HepG2 (cell line): ENCODE measurements around the gene BLOC1S1. TPM values are rescaled to one million over a fixed set of nuclear protein-coding genes. Genes with fewer than 3 reads are reported as not detected.

ENCODE experiments used
- AHR ChIP-seq: IDR thresholded peaks from 2 replicates; pipeline ENCODE4 v1.6.1; 2018; ENCODE audit warnings: missing genetic modification reagents, missing compliant biosample characterization
- HDAC2 ChIP-seq: sonication (generic); formaldehyde crosslinking; IDR thresholded peaks from 2 replicates; pipeline ENCODE4 v1.4.0; 2020; ENCODE audit warnings: missing genetic modification reagents
- NFRKB ChIP-seq: fragments of 450-650 bp; IDR thresholded peaks from 2 replicates; pipeline ENCODE4 v1.6.1; 2017
- NPAS2 ChIP-seq: sonication (generic); formaldehyde crosslinking; IDR thresholded peaks from 2 replicates; pipeline ENCODE4 v1.8.0; 2022; ENCODE audit warnings: mild to moderate bottlenecking, missing genetic modification reagents, borderline replicate concordance
- PTBP1 ChIP-seq: fragments of 200-400 bp; formaldehyde crosslinking; IDR thresholded peaks from 2 replicates; pipeline ENCODE4 v1.6.1; 2018; ENCODE audit warnings: low read length, low read depth; ENCODE audit not compliant: poor library complexity, severe bottlenecking
- TCF7L2 ChIP-seq: IDR thresholded peaks from 2 replicates; pipeline ENCODE4 v1.6.1; 2011; ENCODE audit warnings: mild to moderate bottlenecking, low read depth, low read length, moderate library complexity
- ZBTB7A ChIP-seq: sonication (generic); formaldehyde crosslinking; IDR thresholded peaks from 2 replicates; pipeline ENCODE4 v1.8.0; 2022; ENCODE audit warnings: mild to moderate bottlenecking, missing genetic modification reagents
- ZMYM2 ChIP-seq: sonication (generic); formaldehyde crosslinking; IDR thresholded peaks from 2 replicates; pipeline ENCODE4 v1.8.0; 2022; ENCODE audit warnings: mild to moderate bottlenecking, missing genetic modification reagents
- ZNF256 ChIP-seq: sonication (generic); formaldehyde crosslinking; conservative IDR thresholded peaks from 2 replicates; pipeline ENCODE4 v1.4.0; 2020; ENCODE audit warnings: missing genetic modification reagents
- ZNF367 ChIP-seq: sonication (generic); formaldehyde crosslinking; IDR thresholded peaks from 2 replicates; pipeline ENCODE4 v1.4.0; 2020; ENCODE audit warnings: missing genetic modification reagents, borderline replicate concordance
- ZNF501 ChIP-seq: sonication (generic); formaldehyde crosslinking; IDR thresholded peaks from 2 replicates; pipeline ENCODE4 v1.5.1; 2020; ENCODE audit warnings: mild to moderate bottlenecking, moderate library complexity, missing genetic modification reagents
- ZNF557 ChIP-seq: sonication (generic); formaldehyde crosslinking; IDR thresholded peaks from 2 replicates; pipeline ENCODE4 v1.4.0; 2020; ENCODE audit warnings: missing genetic modification reagents
- ZNF687 ChIP-seq: sonication (generic); formaldehyde crosslinking; IDR thresholded peaks from 2 replicates; pipeline ENCODE4 v1.5.1; 2020; ENCODE audit warnings: mild to moderate bottlenecking, missing genetic modification reagents, moderate library complexity
- ZNF816 ChIP-seq: sonication (generic); formaldehyde crosslinking; IDR thresholded peaks from 2 replicates; pipeline ENCODE4 v1.8.0; 2022; ENCODE audit warnings: missing genetic modification reagents, mild to moderate bottlenecking, borderline replicate concordance
- ZNF878 ChIP-seq: sonication (generic); formaldehyde crosslinking; IDR thresholded peaks from 2 replicates; pipeline ENCODE4 v1.8.1; 2023; ENCODE audit warnings: mild to moderate bottlenecking, missing genetic modification reagents, moderate library complexity
- polyA plus RNA-seq, 8 experiments: library from polyadenylated mRNA; depleted of rRNA in 3 of 8; stranded (reverse) in 7 of 8; unstranded in 1 of 8; fragments of >200 nt; fragmentation: Illumina TruSeq in 4 of 8; extraction: Trizol in 4 of 8; gene quantifications; 2 replicates each; pipeline versions ENCODE4 v1.2.1 to v1.2.3, GENCODE V29; 2011 to 2016; ENCODE audit warnings: low read depth in 4 of 8, missing spikeins in 1 of 8, mixed read lengths in 1 of 8; ENCODE audit not compliant: insufficient read depth in 1 of 8
- total RNA-seq, 5 experiments: library from RNA; depleted of rRNA; stranded (reverse); fragments of >200 nt; fragmentation: Illumina TruSeq; extraction: Trizol; gene quantifications; 2 replicates each; pipeline ENCODE4 v1.2.3, GENCODE V29; 2016; ENCODE audit warnings: low read depth in 1 of 5
- TF ChIP-seq, protein P1 (sequence below): sonication (generic); formaldehyde crosslinking; IDR thresholded peaks from 2 replicates; pipeline ENCODE4 v1.8.1; 2023; ENCODE audit warnings: mild to moderate bottlenecking, missing genetic modification reagents, borderline replicate concordance
- TF ChIP-seq, protein P2 (sequence below): IDR thresholded peaks from 2 replicates; pipeline ENCODE4 v1.6.1; 2016; ENCODE audit warnings: low read depth, missing genetic modification reagents, missing compliant biosample characterization
- TF ChIP-seq, protein P3 (sequence below): sonication (generic); formaldehyde crosslinking; IDR thresholded peaks from 2 replicates; pipeline ENCODE4 v1.4.0; 2020; ENCODE audit warnings: missing genetic modification reagents

BLOC1S1 gene
- total and polyA plus RNA-seq, 2 of the 13 experiments (the other 11 are each of a cell fraction or from before 2014, with no cell fraction given): 55.1 to 95.3 TPM

DNA sequence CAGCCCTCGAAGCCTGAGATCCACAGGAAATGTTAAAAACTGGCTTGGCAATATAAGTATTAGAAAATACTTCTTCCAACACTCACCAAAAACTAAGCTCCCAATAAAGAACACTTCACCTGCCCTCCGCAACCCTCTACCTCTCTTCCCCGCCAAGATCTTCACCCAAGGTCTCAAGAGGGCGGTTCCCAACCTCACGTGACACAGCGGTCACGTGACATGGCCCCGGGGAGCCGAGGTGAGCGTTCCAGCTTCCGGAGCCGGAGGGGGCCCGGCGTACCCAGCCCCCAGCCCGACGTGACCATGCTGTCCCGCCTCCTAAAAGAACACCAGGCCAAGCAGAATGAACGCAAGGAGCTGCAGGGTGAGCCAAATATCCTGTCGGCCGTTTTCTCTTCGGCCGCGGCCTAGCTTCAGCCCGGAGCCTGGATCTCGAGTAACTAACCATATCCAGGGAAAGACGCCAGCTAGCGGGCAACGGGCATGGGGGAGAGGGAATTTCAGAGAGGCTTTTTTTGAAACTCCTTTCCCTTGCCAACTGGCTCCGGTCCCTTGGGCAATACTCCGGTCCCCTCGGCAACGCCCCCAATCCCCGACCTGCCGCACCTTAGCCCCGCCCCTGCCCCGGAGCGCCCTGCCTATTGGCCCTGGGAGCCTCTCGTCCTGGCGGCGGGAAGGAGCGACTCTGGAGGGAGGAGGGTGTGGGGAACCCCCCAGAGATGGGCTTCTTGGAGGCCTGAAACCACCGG is at the start of gene BLOC1S1 (continued):
- TF ChIP-seq NPAS2 (CRISPR knock-in tag) (no peak), ZNF557 (CRISPR knock-in tag) (no peak), ZNF367 (no peak), ZNF256 (no peak), ZNF878 (CRISPR knock-in tag) (no peak), TCF7L2 (no peak), ZNF816 (CRISPR knock-in tag) (peak; percentile 46; the same call in 1 of the 2 replicates), ZNF687 (CRISPR knock-in tag) (peak; percentile 93), ZNF501 (CRISPR knock-in tag) (peak; percentile 70; the same call in 1 of the 2 replicates), ZMYM2 (CRISPR knock-in tag) (no peak), PTBP1 (no peak), NFRKB (no peak), AHR (peak; percentile 77; the same call in 1 of the 2 replicates), ZBTB7A (peak; percentile 75), HDAC2 (peak; percentile 93)
- TF ChIP-seq, protein P1, sequence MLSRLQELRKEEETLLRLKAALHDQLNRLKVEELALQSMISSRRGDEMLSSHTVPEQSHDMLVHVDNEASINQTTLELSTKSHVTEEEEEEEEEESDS (CRISPR knock-in tag): peak; percentile 84; the same call in 1 of the 2 replicates
- TF ChIP-seq, protein P2, sequence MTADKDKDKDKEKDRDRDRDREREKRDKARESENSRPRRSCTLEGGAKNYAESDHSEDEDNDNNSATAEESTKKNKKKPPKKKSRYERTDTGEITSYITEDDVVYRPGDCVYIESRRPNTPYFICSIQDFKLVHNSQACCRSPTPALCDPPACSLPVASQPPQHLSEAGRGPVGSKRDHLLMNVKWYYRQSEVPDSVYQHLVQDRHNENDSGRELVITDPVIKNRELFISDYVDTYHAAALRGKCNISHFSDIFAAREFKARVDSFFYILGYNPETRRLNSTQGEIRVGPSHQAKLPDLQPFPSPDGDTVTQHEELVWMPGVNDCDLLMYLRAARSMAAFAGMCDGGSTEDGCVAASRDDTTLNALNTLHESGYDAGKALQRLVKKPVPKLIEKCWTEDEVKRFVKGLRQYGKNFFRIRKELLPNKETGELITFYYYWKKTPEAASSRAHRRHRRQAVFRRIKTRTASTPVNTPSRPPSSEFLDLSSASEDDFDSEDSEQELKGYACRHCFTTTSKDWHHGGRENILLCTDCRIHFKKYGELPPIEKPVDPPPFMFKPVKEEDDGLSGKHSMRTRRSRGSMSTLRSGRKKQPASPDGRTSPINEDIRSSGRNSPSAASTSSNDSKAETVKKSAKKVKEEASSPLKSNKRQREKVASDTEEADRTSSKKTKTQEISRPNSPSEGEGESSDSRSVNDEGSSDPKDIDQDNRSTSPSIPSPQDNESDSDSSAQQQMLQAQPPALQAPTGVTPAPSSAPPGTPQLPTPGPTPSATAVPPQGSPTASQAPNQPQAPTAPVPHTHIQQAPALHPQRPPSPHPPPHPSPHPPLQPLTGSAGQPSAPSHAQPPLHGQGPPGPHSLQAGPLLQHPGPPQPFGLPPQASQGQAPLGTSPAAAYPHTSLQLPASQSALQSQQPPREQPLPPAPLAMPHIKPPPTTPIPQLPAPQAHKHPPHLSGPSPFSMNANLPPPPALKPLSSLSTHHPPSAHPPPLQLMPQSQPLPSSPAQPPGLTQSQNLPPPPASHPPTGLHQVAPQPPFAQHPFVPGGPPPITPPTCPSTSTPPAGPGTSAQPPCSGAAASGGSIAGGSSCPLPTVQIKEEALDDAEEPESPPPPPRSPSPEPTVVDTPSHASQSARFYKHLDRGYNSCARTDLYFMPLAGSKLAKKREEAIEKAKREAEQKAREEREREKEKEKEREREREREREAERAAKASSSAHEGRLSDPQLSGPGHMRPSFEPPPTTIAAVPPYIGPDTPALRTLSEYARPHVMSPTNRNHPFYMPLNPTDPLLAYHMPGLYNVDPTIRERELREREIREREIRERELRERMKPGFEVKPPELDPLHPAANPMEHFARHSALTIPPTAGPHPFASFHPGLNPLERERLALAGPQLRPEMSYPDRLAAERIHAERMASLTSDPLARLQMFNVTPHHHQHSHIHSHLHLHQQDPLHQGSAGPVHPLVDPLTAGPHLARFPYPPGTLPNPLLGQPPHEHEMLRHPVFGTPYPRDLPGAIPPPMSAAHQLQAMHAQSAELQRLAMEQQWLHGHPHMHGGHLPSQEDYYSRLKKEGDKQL: 0 out of 2 replicates have a peak, but pooled peaks have one; percentile 33
- TF ChIP-seq, protein P3, sequence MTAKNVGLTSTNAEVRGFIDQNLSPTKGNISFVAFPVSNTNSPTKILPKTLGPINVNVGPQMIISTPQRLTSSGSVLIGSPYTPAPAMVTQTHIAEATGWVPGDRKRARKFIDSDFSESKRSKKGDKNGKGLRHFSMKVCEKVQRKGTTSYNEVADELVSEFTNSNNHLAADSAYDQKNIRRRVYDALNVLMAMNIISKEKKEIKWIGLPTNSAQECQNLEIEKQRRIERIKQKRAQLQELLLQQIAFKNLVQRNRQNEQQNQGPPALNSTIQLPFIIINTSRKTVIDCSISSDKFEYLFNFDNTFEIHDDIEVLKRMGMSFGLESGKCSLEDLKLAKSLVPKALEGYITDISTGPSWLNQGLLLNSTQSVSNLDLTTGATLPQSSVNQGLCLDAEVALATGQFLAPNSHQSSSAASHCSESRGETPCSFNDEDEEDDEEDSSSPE (CRISPR knock-in tag): peak; percentile 77; the same call in 1 of the 2 replicates
